ENCODE data around the gene SNX22. TPM values are rescaled to one million over a fixed set of nuclear protein-coding genes. Genes with fewer than 3 reads are reported as not detected.

Gene SNX22
- total and polyA plus RNA-seq, 4 donors: 2.2 to 37.4 (median 3.1) TPM

DNA sequence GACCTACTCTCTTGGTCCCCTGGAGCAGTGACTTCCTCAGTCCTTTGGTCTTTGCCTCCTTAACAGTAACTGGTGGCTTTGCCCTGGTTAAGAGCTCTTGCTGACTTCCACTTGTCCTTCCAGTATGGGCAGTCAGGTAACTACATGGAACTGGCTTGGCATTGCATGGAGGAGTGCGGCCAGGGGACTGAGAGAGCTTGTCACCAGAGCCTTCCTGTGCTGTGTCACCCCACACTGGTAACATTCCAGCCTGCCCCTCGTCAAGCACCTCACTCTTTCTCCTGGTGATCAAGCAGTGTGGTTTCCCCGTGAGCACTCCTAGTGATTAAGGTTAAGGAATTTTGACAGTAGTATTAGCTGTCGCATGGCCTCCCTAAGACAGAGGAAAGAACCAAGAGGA lies 19.3 kb upstream of the SNX22 start:
- no peaks in the 10 kb centered on the region for H3K4me1 ChIP-seq (ENCODE audit: control insufficient read depth in 4 of 4, insufficient read depth in 4 of 4, low read length in 3 of 4)
- no peaks in the 10 kb centered on the region for H3K9me3 ChIP-seq (ENCODE audit: control insufficient read depth in 4 of 4, low read length in 3 of 4)
- peaks cover 23 to 87% (median 77%) of the 10 kb centered on the region in 4 donors for H3K36me3 ChIP-seq (ENCODE audit: control insufficient read depth in 4 of 4, insufficient read depth in 3 of 4, low read depth in 1 of 4, low read length in 3 of 4)
- no peak for TF ChIP-seq FOXA2 (IDR thresholded peaks at IDR 0.05)
- TF ChIP-seq HNF4G (IDR thresholded peaks at IDR 0.05): no peak
- TF ChIP-seq SP1 (IDR thresholded peaks at IDR 0.05): no peak
- no peak for TF ChIP-seq JUND (IDR thresholded peaks at IDR 0.05)
- TF ChIP-seq YY1 (IDR thresholded peaks at IDR 0.05): no peak
- no peak for TF ChIP-seq GABPA (IDR thresholded peaks at IDR 0.05 in 1 of 2, conservative IDR thresholded peaks at IDR 0.05 in 1 of 2)
- TF ChIP-seq NR2F2 (IDR thresholded peaks at IDR 0.05): no peak
- no peak for TF ChIP-seq RXRA (IDR thresholded peaks at IDR 0.05)
- no peak for TF ChIP-seq EGR1 (IDR thresholded peaks at IDR 0.05; ENCODE audit: low read depth in 2 of 2)
- no peak for TF ChIP-seq FOXA1 (IDR thresholded peaks at IDR 0.05)
- no peak for TF ChIP-seq TAF1 (conservative IDR thresholded peaks at IDR 0.05)
- no peak for TF ChIP-seq REST (IDR thresholded peaks at IDR 0.05)
- TF ChIP-seq ATF3 (IDR thresholded peaks at IDR 0.05): no peak
- no peak for TF ChIP-seq MAX (IDR thresholded peaks at IDR 0.05)
- no peak for TF ChIP-seq RAD21 (IDR thresholded peaks at IDR 0.05)
- no peak for TF ChIP-seq ZBTB33 (IDR thresholded peaks at IDR 0.05)
- no peak for TF ChIP-seq CTCF (IDR thresholded peaks at IDR 0.05; ENCODE audit: low read depth, low read length, missing input control)
- DNase-seq (ENCODE audit: low spot score): no peak
- 97% methylated on average over 4 of the region's 4 CpGs for WGBS
- no peaks in the 10 kb centered on the region for H3K27me3 ChIP-seq (ENCODE audit: control insufficient read depth in 4 of 4, insufficient read depth in 4 of 4, low read length in 3 of 4)
- H3K4me3 ChIP-seq (ENCODE audit: low read depth in 1 of 3, low read length in 3 of 3): no peak overlapping the region
- H3K27ac ChIP-seq (ENCODE audit: low read depth in 1 of 2, low read length in 2 of 2): no peak overlapping the region
- H3K9ac ChIP-seq (ENCODE audit: low read depth in 1 of 2, low read length in 2 of 2): no peak overlapping the region

All from liver (tissue), 9 donors.